CD14-positive monocyte (primary cell): ENCODE results near the gene RHOC. TPM values are rescaled to one million over a fixed set of nuclear protein-coding genes. Genes with fewer than 3 reads are reported as not detected.

ENCODE experiments used
- DNase-seq, 3 donors: peaks; one replicate each; pipeline ENCODE4 v3.0.0-alpha.2; 2011 to 2022
- H2AFZ ChIP-seq: 2 replicates; pipeline ENCODE4 v1.6.0; 2012; ENCODE audit warnings: mild to moderate bottlenecking, low read depth, low read length, inconsistent platforms; ENCODE audit not compliant: insufficient read depth, poor library complexity, severe bottlenecking
- H3K27ac ChIP-seq, 2 donors: 1 replicate in 1 of 2; 2 replicates in 1 of 2; pipeline ENCODE4 v1.5.1; 2012 to 2013; ENCODE audit warnings: low read length in 2 of 2, control low read depth in 1 of 2, inconsistent platforms in 1 of 2, low read depth in 1 of 2, mild to moderate bottlenecking in 1 of 2
- H3K27me3 ChIP-seq, 2 donors: one replicate each; pipeline versions ENCODE4 v1.6.0 to v1.6.1; 2011 to 2013; ENCODE audit warnings: low read length in 2 of 2; ENCODE audit not compliant: control insufficient read depth in 2 of 2, insufficient read depth in 2 of 2
- H3K36me3 ChIP-seq, 2 donors: replicated peaks in 1 of 2; 1 replicate in 1 of 2; 2 replicates in 1 of 2; pipeline versions ENCODE4 v1.5.1 to v1.6.1; 2012 to 2013; ENCODE audit warnings: low read length in 2 of 2, control low read depth in 1 of 2, inconsistent platforms in 1 of 2, mild to moderate bottlenecking in 1 of 2; ENCODE audit not compliant: insufficient read depth in 2 of 2, control insufficient read depth in 1 of 2
- H3K4me1 ChIP-seq, 2 donors: 1 replicate in 1 of 2; 2 replicates in 1 of 2; pipeline versions ENCODE4 v1.5.1 to v1.6.1; 2012 to 2013; ENCODE audit warnings: low read length in 2 of 2, control low read depth in 1 of 2, inconsistent platforms in 1 of 2, mild to moderate bottlenecking in 1 of 2, moderate library complexity in 1 of 2; ENCODE audit not compliant: insufficient read depth in 2 of 2, control insufficient read depth in 1 of 2
- H3K4me2 ChIP-seq: replicated peaks from 2 replicates; pipeline ENCODE3; 2012; ENCODE audit warnings: low read length, moderate library complexity, mild to moderate bottlenecking; ENCODE audit not compliant: poor library complexity, severe bottlenecking; ENCODE audit errors: extremely low read depth
- H3K4me3 ChIP-seq, 3 experiments: fragments of 200-600 bp in 1 of 3; sonication (generic) in 1 of 3; replicated peaks in 1 of 3; 1 replicate in 2 of 3; 2 replicates in 1 of 3; pipeline ENCODE4 v1.5.1; 2011 to 2013; ENCODE audit warnings: low read length in 3 of 3, mild to moderate bottlenecking in 3 of 3, control low read depth in 2 of 3, low read depth in 2 of 3, inconsistent platforms in 1 of 3, moderate library complexity in 1 of 3
- H3K79me2 ChIP-seq: 2 replicates; pipeline ENCODE4 v1.6.0; 2012; ENCODE audit warnings: mild to moderate bottlenecking, control low read depth, inconsistent platforms, low read length, moderate library complexity; ENCODE audit not compliant: insufficient read depth
- H3K9ac ChIP-seq: 2 replicates; pipeline ENCODE4 v1.6.0; 2017; ENCODE audit warnings: low read length, mild to moderate bottlenecking; ENCODE audit not compliant: insufficient read depth, poor library complexity, severe bottlenecking
- H3K9me3 ChIP-seq, 2 donors: replicated peaks in 1 of 2; 1 replicate in 1 of 2; 2 replicates in 1 of 2; pipeline versions ENCODE4 v1.5.1 to v1.6.1; 2012 to 2013; ENCODE audit warnings: low read length in 2 of 2, control low read depth in 1 of 2; ENCODE audit not compliant: control insufficient read depth in 1 of 2, insufficient read depth in 1 of 2
- H4K20me1 ChIP-seq: 2 replicates; pipeline ENCODE4 v1.6.0; 2012; ENCODE audit warnings: mild to moderate bottlenecking, low read length, control low read depth, moderate library complexity; ENCODE audit not compliant: insufficient read depth
- H3K27ac Mint-ChIP-seq, 7 donors: one replicate each; pipeline ENCODE4 v1.8.0; 2020; ENCODE audit warnings: mild to moderate bottlenecking in 7 of 7, mixed read lengths in 7 of 7, moderate library complexity in 6 of 7, inconsistent platforms in 2 of 7
- H3K27me3 Mint-ChIP-seq, 3 donors: one replicate each; pipeline ENCODE4 v1.8.0; 2021 to 2022; ENCODE audit warnings: low read depth in 3 of 3, mild to moderate bottlenecking in 3 of 3, mixed read lengths in 3 of 3, moderate library complexity in 3 of 3, inconsistent platforms in 1 of 3
- H3K36me3 Mint-ChIP-seq, 2 donors: one replicate each; pipeline ENCODE4 v1.8.0; 2020; ENCODE audit warnings: mixed read lengths in 2 of 2, inconsistent platforms in 1 of 2, mild to moderate bottlenecking in 1 of 2
- H3K4me1 Mint-ChIP-seq: one replicate; pipeline ENCODE4 v1.8.0; 2020; ENCODE audit warnings: mild to moderate bottlenecking, mixed read lengths
- H3K4me3 Mint-ChIP-seq, 2 donors: one replicate each; pipeline ENCODE4 v1.8.0; 2020; ENCODE audit warnings: mild to moderate bottlenecking in 2 of 2, mixed read lengths in 2 of 2, moderate library complexity in 1 of 2
- H3K9me3 Mint-ChIP-seq, 7 donors: one replicate each; pipeline ENCODE4 v1.8.0; 2020 to 2022; ENCODE audit warnings: mixed read lengths in 7 of 7, mild to moderate bottlenecking in 6 of 7, moderate library complexity in 6 of 7, inconsistent platforms in 2 of 7
- CTCF ChIP-seq: fragments of 200-600 bp; IDR thresholded peaks from one replicate; pipeline ENCODE4 v1.8.0; 2022; ENCODE audit warnings: antibody characterized with exemption, mild to moderate bottlenecking
- WGBS: methylation state at CpG from one replicate; pipeline ENCODE4 v1.1.5; 2013; ENCODE audit warnings: missing lambda C conversion rate; ENCODE audit not compliant: insufficient coverage; 5-methylcytosine and 5-hydroxymethylcytosine counted together
- intact Hi-C, 2 donors: fragments of 100-400 bp; cut with micrococcal nuclease; formaldehyde crosslinking; loops; one replicate each; pipeline versions ENCODE4 v1.15.0 to v1.15.1; 2023
- polyA plus RNA-seq, 3 donors: library from polyadenylated mRNA; depleted of rRNA in 1 of 3; unstranded in 2 of 3; stranded (reverse) in 1 of 3; fragments of 300-500 nt in 2 of 3; fragments of >200 nt in 1 of 3; fragmentation: Illumina TruSeq in 2 of 3; gene quantifications; 1 replicate in 2 of 3; 2 replicates in 1 of 3; pipeline ENCODE4 v1.2.3, GENCODE V29; 2012 to 2021

Gene RHOC
- polyA plus RNA-seq, 3 donors: 78.9 to 119 (median 91.5) TPM

DNA sequence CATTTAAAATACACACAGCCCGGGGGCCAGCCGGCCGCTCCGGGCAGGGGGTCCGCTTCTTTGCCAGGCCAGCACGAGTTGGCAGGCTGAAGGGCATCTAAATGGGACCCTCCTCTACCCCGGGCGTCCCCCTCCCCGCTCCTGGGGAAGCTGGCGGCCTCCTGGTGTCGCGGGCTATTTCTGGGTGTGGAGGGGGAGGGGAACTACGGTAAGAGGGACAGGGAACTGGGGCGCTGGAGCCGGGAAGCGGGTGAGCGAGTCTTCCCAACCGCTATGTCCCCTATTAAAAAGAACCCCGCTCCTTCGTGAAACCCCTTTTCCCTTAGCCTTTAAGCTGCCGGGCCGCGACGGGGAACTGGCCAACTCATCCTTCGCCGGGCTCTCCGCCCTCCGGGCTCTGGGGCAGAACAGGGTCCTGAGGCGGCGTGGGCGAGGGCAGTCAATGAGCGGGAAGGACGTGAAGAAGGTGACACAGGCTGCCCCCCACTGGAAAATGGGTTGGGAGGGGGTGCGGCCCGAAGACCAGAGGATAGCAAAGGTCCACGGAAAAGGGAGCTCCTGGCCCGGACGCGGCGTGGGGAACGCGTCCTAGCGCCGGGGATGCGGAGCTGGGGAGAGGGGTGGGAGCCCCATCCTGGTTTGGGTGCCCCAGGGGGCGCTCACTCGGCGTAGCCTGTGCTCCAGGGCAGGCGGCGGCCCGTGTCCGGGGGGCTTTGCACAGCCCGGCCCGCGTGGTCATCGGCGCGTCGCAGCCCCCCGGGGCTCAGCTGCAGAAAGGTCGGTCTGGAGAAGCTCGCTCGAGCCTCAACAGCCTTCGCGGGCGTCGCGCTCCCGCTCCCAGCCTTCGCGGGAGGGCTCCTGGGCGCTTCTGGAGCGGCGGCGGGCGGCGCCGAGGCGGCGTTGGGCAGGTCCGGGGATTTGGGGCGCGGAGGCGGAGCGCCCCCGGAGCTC lies 7.7 kb upstream of the RHOC start:
- peaks cover 0 to 1% of the 10 kb centered on the region in 2 donors for H3K36me3 Mint-ChIP-seq
- Histone ChIP-seq H3K27ac (no peak overlapping the region), H3K36me3 (no peaks in the 10 kb centered on the region), H3K4me3 (peak overlapping the region; percentile 16 to 76 (median 44)), H3K79me2 (no peaks in the 10 kb centered on the region), H4K20me1 (no peaks in the 10 kb centered on the region), H3K4me1 (peaks cover 32 to 38% of the 10 kb centered on the region in 2 donors), H3K27me3 (peaks cover 0 to 14% of the 10 kb centered on the region in 2 donors), H3K9ac (peak overlapping the region; percentile 19), H3K9me3 (no peaks in the 10 kb centered on the region), H2AFZ (peak overlapping the region; percentile 62), H3K4me2 (peak overlapping the region; percentile 86)
- under 1% methylated on average over 79 of the region's 86 CpGs for WGBS
- peak overlapping the region in 3 of 7 donors; percentile 40 to 73 (median 68) for H3K27ac Mint-ChIP-seq
- DNase-seq: peak in 2 of 3 donors; percentile 26 to 34
- H3K4me1 Mint-ChIP-seq: peaks cover 28% of the 10 kb centered on the region
- no peak for TF ChIP-seq CTCF
- intact Hi-C loops: loop anchor here (5.0 to 10.0 kb wide), 6 partner anchors 93 to 1570 kb away; partner anchors contain the start of genes LRIG2 (in 1 of the 2) and SLC16A1 (in 1 of the 2)
- H3K4me3 Mint-ChIP-seq: peak overlapping the region; percentile 89 to 94
- no peaks in the 10 kb centered on the region for H3K9me3 Mint-ChIP-seq
- peaks cover 25 to 52% (median 33%) of the 10 kb centered on the region in 3 donors for H3K27me3 Mint-ChIP-seq

- intact Hi-C loops: loop anchor here (5.0 to 10.0 kb wide), 3 partner anchors 241 to 1571 kb away; partner anchors contain the start of gene SLC16A1 (in 1 of the 2)
- Histone ChIP-seq H3K9me3 (no peaks in the 10 kb centered on the region), H4K20me1 (no peaks in the 10 kb centered on the region), H3K4me2 (peak overlapping the region; percentile 86), H3K36me3 (no peaks in the 10 kb centered on the region), H3K4me1 (peaks cover 29 to 34% of the 10 kb centered on the region in 2 donors), H3K4me3 (peak overlapping the region; percentile 16 to 76 (median 44)), H2AFZ (peak overlapping the region; percentile 62), H3K9ac (peak overlapping the region; percentile 19), H3K27ac (peak overlapping the region in 1 of 2 donors; percentile 10), H3K79me2 (no peaks in the 10 kb centered on the region), H3K27me3 (peaks cover 0 to 9% of the 10 kb centered on the region in 2 donors)
- peak overlapping the region in 4 of 7 donors; percentile 8 to 75 (median 41) for H3K27ac Mint-ChIP-seq
- peaks cover 28% of the 10 kb centered on the region for H3K4me1 Mint-ChIP-seq
- H3K4me3 Mint-ChIP-seq: peak overlapping the region; percentile 89 to 94
- 17% methylated on average over 6 of the region's 14 CpGs for WGBS
- H3K27me3 Mint-ChIP-seq: peaks cover 25 to 50% (median 29%) of the 10 kb centered on the region in 3 donors
- peak; percentile 55 to 71 (median 69) for DNase-seq
- TF ChIP-seq CTCF: no peak
- no peaks in the 10 kb centered on the region for H3K36me3 Mint-ChIP-seq
- no peaks in the 10 kb centered on the region for H3K9me3 Mint-ChIP-seq
These were observed 6.8 kb upstream of the RHOC start for GRCh38 chr1:112713466-112714312.
